Body of pancreas (tissue), 4 donors: Measurements from ENCODE around the gene ASB12.

ENCODE experiments used
- CTCF ChIP-seq, 7 experiments: fragments of 450-650 bp in 4 of 7; fragments of 200-600 bp in 3 of 7; sonication (generic) in 3 of 7; IDR thresholded peaks; one replicate each; pipeline ENCODE4 v1.5.1; 2016 to 2019; ENCODE audit warnings: antibody characterized with exemption in 7 of 7
- POLR2A ChIP-seq, 3 donors: fragments of 450-650 bp; IDR thresholded peaks; one replicate each; pipeline ENCODE4 v1.6.1; 2016; ENCODE audit warnings: antibody characterized with exemption in 3 of 3, mild to moderate bottlenecking in 2 of 3

GRCh38 chrX:64205441-64205734, 25.0 kb downstream of the ASB12 start, which contains the start of gene AMER1:
- TF ChIP-seq POLR2A (IDR thresholded peaks at IDR 0.05) (no peak), CTCF (IDR thresholded peaks at IDR 0.05) (no peak)
